GM18511 (cell line): ENCODE data around the gene F7.

Experiments used
- ATAC-seq: cut with Tn5 transposase; IDR thresholded peaks from one replicate; pipeline ENCODE4 v1.9.1; 2021; ENCODE audit warnings: mild to moderate bottlenecking, moderate library complexity; ENCODE audit not compliant: unreplicated experiment

Gene F7

GRCh38 chr13:113166681-113167080, 61.1 kb downstream of the F7 start:
- ATAC-seq: no peak

- no peak for ATAC-seq
Observed at GRCh38 chr13:113167155-113167554, 61.6 kb downstream of the F7 start.

- no peak for ATAC-seq
Observed at GRCh38 chr13:113167575-113167974, 62.0 kb downstream of the F7 start.

- no peak for ATAC-seq
Observed at GRCh38 chr13:113168211-113168610, 62.6 kb downstream of the F7 start.

GRCh38 chr13:113169277-113170272, 64.0 kb downstream of the F7 start:
- ATAC-seq: no peak
